HG02623 (cell line): ENCODE results near the gene RANBP3.
"Not testable (repeated sequence)": the region's sequence is repeated elsewhere in the genome, so short reads cannot be mapped to it uniquely, and the experiment has no call there.

Experiments
- ATAC-seq: cut with Tn5 transposase; IDR thresholded peaks from one replicate; pipeline ENCODE4 v1.9.1; 2021; ENCODE audit warnings: moderate library complexity; ENCODE audit not compliant: unreplicated experiment

Gene RANBP3

GRCh38 chr19:6006896-6007295, 29.0 kb upstream of the RANBP3 start:
- ATAC-seq = no peak

- not testable (repeated sequence) for ATAC-seq
Observed at GRCh38 chr19:6006070-6006446, 28.1 kb upstream of the RANBP3 start.

GRCh38 chr19:6005321-6006069, 27.6 kb upstream of the RANBP3 start:
- no peak for ATAC-seq

- ATAC-seq = no peak
Observed at GRCh38 chr19:6003976-6004375, 26.0 kb upstream of the RANBP3 start.

- no peak for ATAC-seq
Observed at GRCh38 chr19:6002591-6002990, 24.7 kb upstream of the RANBP3 start.

- no peak for ATAC-seq
Observed at GRCh38 chr19:6000228-6000847, 22.4 kb upstream of the RANBP3 start.

- ATAC-seq = no peak
Observed at GRCh38 chr19:5999693-6000092, 21.8 kb upstream of the RANBP3 start.

- no peak for ATAC-seq
Observed at GRCh38 chr19:5997371-5997770, 19.4 kb upstream of the RANBP3 start.

GRCh38 chr19:5996623-5997320, 18.8 kb upstream of the RANBP3 start:
- no peak for ATAC-seq

GRCh38 chr19:5996102-5996501, 18.2 kb upstream of the RANBP3 start:
- no peak for ATAC-seq

GRCh38 chr19:5995606-5996005, 17.7 kb upstream of the RANBP3 start:
- no peak for ATAC-seq

- ATAC-seq = no peak
Observed at GRCh38 chr19:5994405-5995165, 16.6 kb upstream of the RANBP3 start.

GRCh38 chr19:5993648-5994358, 15.9 kb upstream of the RANBP3 start:
- ATAC-seq = no peak

GRCh38 chr19:5993201-5993600, 15.3 kb upstream of the RANBP3 start:
- ATAC-seq = no peak

- ATAC-seq = no peak
Observed at GRCh38 chr19:5992756-5993155, 14.8 kb upstream of the RANBP3 start.

GRCh38 chr19:5991244-5991838, 13.4 kb upstream of the RANBP3 start:
- ATAC-seq = no peak

- no peak for ATAC-seq
Observed at GRCh38 chr19:5990289-5990797, 12.4 kb upstream of the RANBP3 start.

GRCh38 chr19:5989388-5990074, 11.6 kb upstream of the RANBP3 start:
- no peak for ATAC-seq

- ATAC-seq = no peak
Observed at GRCh38 chr19:5988517-5989387, 10.8 kb upstream of the RANBP3 start.
